ENCODE data around the gene NOXO1. TPM values are rescaled to one million over a fixed set of nuclear protein-coding genes. Genes with fewer than 3 reads are reported as not detected.
A peak's percentile ranks its signal among the peaks of the same experiment; 100 is the strongest.

NOXO1 gene
- total and polyA plus RNA-seq, 9 of the 15 experiments (the other 6 are each of a cell fraction or from before 2014, with no cell fraction given), result not detected

DNA sequence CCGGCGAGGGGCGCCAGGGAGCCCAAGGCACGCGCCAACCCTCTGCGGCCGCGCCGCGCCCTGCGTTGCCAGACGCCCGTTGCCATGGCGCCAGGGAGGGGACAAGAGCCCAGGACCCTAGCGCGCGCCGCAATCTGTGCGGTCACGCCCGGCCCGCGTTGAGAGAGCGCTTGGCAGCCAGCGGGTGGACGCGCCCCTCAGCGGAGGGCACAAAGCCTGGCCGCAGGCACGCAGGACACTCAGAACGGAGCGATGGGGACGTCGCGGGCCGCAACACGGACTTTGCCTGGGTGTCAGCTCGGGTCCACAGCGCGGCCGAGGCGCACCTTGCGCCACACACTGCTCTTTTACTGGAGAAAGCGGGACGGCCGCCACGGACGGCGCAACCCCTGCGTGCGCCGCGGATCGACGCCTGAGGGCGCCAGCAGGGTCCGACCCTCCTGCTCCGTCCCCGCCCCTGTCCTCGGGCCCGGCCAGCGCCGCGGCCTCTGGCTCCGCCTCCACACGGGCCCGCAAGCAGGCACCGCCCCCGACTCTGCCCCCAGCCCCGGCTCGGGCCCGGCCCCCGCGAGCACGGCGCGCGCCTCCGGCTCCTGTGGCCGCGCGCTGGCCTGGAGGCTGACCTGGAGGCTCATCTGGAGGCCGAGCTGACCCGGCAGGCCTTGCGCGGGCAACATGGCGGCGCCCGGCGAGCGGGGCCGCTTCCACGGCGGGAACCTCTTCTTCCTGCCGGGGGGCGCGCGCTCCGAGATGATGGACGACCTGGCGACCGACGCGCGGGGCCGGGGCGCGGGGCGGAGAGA lies 2.5 kb upstream of the NOXO1 start, which contains the start of gene GFER (continued):
- TF ChIP-seq, protein P1, sequence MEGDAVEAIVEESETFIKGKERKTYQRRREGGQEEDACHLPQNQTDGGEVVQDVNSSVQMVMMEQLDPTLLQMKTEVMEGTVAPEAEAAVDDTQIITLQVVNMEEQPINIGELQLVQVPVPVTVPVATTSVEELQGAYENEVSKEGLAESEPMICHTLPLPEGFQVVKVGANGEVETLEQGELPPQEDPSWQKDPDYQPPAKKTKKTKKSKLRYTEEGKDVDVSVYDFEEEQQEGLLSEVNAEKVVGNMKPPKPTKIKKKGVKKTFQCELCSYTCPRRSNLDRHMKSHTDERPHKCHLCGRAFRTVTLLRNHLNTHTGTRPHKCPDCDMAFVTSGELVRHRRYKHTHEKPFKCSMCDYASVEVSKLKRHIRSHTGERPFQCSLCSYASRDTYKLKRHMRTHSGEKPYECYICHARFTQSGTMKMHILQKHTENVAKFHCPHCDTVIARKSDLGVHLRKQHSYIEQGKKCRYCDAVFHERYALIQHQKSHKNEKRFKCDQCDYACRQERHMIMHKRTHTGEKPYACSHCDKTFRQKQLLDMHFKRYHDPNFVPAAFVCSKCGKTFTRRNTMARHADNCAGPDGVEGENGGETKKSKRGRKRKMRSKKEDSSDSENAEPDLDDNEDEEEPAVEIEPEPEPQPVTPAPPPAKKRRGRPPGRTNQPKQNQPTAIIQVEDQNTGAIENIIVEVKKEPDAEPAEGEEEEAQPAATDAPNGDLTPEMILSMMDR (IDR thresholded peaks at IDR 0.05 in 2 of 3, conservative IDR thresholded peaks at IDR 0.05 in 1 of 3; ENCODE audit: insufficient read depth in 2 of 3, low read depth in 1 of 3, low read length in 3 of 3), result peak; percentile 46 to 80 (median 73)
- TF ChIP-seq PTBP1 (IDR thresholded peaks at IDR 0.05; ENCODE audit: low read depth, low read length), result no peak; the same call in 1 of the 2 replicates
- TF ChIP-seq POLR2AphosphoS5 (IDR thresholded peaks at IDR 0.05; ENCODE audit: control insufficient read depth, insufficient read depth, low read depth, low read length), result peak; percentile 55; the same call in 1 of the 2 replicates
- TF ChIP-seq NR1H2 (CRISPR knock-in tag; IDR thresholded peaks at IDR 0.05), result no peak
- TF ChIP-seq LEF1 (IDR thresholded peaks at IDR 0.05), result no peak
- TF ChIP-seq, protein P2, sequence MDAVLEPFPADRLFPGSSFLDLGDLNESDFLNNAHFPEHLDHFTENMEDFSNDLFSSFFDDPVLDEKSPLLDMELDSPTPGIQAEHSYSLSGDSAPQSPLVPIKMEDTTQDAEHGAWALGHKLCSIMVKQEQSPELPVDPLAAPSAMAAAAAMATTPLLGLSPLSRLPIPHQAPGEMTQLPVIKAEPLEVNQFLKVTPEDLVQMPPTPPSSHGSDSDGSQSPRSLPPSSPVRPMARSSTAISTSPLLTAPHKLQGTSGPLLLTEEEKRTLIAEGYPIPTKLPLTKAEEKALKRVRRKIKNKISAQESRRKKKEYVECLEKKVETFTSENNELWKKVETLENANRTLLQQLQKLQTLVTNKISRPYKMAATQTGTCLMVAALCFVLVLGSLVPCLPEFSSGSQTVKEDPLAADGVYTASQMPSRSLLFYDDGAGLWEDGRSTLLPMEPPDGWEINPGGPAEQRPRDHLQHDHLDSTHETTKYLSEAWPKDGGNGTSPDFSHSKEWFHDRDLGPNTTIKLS (IDR thresholded peaks at IDR 0.05; ENCODE audit: borderline replicate concordance, low read depth), result no peak
- TF ChIP-seq CAMTA2 (CRISPR knock-in tag; conservative IDR thresholded peaks at IDR 0.05), result no peak
- TF ChIP-seq, protein P3, sequence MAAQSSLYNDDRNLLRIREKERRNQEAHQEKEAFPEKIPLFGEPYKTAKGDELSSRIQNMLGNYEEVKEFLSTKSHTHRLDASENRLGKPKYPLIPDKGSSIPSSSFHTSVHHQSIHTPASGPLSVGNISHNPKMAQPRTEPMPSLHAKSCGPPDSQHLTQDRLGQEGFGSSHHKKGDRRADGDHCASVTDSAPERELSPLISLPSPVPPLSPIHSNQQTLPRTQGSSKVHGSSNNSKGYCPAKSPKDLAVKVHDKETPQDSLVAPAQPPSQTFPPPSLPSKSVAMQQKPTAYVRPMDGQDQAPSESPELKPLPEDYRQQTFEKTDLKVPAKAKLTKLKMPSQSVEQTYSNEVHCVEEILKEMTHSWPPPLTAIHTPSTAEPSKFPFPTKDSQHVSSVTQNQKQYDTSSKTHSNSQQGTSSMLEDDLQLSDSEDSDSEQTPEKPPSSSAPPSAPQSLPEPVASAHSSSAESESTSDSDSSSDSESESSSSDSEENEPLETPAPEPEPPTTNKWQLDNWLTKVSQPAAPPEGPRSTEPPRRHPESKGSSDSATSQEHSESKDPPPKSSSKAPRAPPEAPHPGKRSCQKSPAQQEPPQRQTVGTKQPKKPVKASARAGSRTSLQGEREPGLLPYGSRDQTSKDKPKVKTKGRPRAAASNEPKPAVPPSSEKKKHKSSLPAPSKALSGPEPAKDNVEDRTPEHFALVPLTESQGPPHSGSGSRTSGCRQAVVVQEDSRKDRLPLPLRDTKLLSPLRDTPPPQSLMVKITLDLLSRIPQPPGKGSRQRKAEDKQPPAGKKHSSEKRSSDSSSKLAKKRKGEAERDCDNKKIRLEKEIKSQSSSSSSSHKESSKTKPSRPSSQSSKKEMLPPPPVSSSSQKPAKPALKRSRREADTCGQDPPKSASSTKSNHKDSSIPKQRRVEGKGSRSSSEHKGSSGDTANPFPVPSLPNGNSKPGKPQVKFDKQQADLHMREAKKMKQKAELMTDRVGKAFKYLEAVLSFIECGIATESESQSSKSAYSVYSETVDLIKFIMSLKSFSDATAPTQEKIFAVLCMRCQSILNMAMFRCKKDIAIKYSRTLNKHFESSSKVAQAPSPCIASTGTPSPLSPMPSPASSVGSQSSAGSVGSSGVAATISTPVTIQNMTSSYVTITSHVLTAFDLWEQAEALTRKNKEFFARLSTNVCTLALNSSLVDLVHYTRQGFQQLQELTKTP (IDR thresholded peaks at IDR 0.05; ENCODE audit: low read depth in 1 of 2, partially characterized antibody in 2 of 2), result no peak
- peak; percentile 94 for TF ChIP-seq RB1 (IDR thresholded peaks at IDR 0.05; ENCODE audit: low read depth)
- TF ChIP-seq ZNF124 (CRISPR knock-in tag; IDR thresholded peaks at IDR 0.05), result peak; percentile 67; the same call in 1 of the 2 replicates
- TF ChIP-seq BRF1 (IDR thresholded peaks at IDR 0.05; ENCODE audit: borderline replicate concordance, extremely low read depth, insufficient read length), result no peak
- no peak for TF ChIP-seq KAT2B (IDR thresholded peaks at IDR 0.05; ENCODE audit: low read depth, low read length)
- no peak for TF ChIP-seq SRSF9 (IDR thresholded peaks at IDR 0.05; ENCODE audit: borderline replicate concordance, low read depth, low read length)
- no peak for TF ChIP-seq ZNF354B (CRISPR knock-in tag; IDR thresholded peaks at IDR 0.05)
- TF ChIP-seq ZNF785 (CRISPR knock-in tag; IDR thresholded peaks at IDR 0.05), result no peak
- TF ChIP-seq GABPB2 (CRISPR knock-in tag; conservative IDR thresholded peaks at IDR 0.05), result no peak
- TF ChIP-seq HDAC3 (IDR thresholded peaks at IDR 0.05; ENCODE audit: borderline replicate concordance, partially characterized antibody), result no peak
- TF ChIP-seq, protein P4, sequence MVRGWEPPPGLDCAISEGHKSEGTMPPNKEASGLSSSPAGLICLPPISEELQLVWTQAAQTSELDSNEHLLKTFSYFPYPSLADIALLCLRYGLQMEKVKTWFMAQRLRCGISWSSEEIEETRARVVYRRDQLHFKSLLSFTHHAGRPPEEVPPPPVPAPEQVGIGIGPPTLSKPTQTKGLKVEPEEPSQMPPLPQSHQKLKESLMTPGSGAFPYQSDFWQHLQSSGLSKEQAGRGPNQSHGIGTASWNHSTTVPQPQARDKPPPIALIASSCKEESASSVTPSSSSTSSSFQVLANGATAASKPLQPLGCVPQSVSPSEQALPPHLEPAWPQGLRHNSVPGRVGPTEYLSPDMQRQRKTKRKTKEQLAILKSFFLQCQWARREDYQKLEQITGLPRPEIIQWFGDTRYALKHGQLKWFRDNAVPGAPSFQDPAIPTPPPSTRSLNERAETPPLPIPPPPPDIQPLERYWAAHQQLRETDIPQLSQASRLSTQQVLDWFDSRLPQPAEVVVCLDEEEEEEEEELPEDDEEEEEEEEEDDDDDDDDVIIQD (CRISPR knock-in tag; IDR thresholded peaks at IDR 0.05), result 0 out of 2 replicates have a peak, but pooled peaks have one; percentile 53
- TF ChIP-seq SIN3B (IDR thresholded peaks at IDR 0.05; ENCODE audit: low read depth), result peak; percentile 97

All from K562 (cell line).